ENCODE data around the gene KCNJ4.

Gene KCNJ4

GRCh38 chr22:38452373-38453065, 2.5 kb downstream of the KCNJ4 start:
- DNase-seq (ENCODE audit: low read depth), result no peak

- DNase-seq (ENCODE audit: low read depth), result no peak
Observed at GRCh38 chr22:38451864-38452263, 3.1 kb downstream of the KCNJ4 start.

DNA sequence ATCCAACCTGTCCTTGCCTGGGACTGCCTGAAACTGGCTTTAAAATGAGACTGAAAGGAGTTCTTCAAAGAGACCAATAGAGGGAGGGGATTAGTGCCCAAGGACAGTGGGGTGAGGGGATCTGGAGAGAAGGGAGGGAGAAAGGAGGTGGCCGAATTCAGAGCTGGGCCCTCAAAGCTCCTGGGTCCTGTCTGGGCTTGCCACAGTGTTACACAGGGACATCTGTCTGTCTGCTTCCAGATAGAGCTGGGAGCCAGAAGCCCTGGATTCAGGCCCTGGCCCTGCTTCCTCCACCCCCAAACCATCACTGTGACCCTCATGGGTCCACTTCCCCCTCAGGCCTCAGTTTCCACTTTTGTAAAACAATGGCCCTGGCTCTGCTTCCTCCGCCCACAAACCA, 3.6 kb downstream of the KCNJ4 start:
- DNase-seq (ENCODE audit: low read depth), result no peak

GRCh38 chr22:38450234-38450797, 4.7 kb downstream of the KCNJ4 start:
- DNase-seq (ENCODE audit: low read depth), result no peak

DNA sequence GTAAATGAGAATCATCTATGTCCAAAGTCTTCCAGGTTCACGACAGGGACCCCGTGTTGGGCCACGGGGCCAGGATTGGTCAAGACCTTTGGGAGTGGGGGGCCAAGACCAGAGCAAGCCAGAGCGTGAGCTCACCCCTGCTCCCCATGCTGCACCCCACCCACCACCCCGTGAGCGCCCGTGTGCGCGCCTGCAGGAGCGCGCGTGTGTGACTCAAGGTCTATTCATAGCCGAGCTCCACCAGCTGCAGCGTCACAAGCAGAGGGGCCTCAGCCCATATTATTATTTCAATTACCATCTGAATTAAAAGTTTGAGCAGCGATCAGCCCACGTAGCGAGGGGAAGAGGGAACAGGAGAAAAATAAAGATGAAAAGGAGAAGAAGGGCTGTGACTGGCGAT, 5.2 kb downstream of the KCNJ4 start:
- no peak for DNase-seq (ENCODE audit: low read depth)

- DNase-seq (ENCODE audit: low read depth), result no peak
Observed at GRCh38 chr22:38448945-38449745, 5.9 kb downstream of the KCNJ4 start.

GRCh38 chr22:38446018-38446601, 8.9 kb downstream of the KCNJ4 start:
- no peak for DNase-seq (ENCODE audit: low read depth)

GRCh38 chr22:38444783-38445182, 10.2 kb downstream of the KCNJ4 start:
- no peak for DNase-seq (ENCODE audit: low read depth)

DNA sequence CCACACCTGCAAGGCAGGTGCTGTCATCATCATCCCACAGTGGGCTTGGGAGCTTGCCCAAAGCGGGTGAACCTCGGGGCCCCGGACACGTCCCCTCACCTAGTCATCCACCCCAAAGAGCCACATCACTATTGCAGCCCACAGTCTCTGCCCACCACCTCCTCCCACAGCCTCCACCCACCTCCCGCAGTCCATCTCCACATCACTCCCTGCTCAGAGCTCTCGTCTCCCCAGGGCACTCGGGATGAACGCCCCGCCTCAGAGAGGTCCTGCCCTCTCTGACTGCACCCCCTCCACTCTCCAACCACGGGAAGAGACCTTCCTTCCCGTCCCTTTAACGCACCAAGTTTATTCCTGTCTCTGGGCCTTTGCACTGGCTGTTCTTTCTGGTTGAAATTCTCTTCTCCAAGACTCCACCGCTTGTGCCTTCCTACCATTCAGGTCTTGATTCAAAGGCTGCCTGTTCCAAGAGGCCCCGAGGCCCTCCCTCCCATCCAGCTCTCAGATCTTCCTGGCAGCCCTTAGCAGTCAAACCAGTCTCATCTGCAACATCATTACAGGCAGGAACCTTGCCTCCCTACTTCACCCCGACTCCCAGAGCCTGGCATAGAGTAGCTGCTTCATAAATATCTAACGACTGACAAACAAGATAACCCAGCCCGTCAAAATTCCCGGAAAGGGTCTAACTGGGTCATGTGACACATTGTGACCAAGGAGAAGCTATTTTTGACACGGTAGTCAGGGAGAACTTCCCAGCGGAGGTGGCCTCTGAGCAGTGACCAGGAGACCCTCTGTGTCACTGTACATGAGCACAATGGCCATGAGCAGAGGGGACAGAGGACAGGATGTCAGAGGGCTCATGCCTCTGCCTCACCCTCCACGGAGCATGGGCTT, 11.1 kb downstream of the KCNJ4 start:
- no peak for DNase-seq (ENCODE audit: low read depth)

DNA sequence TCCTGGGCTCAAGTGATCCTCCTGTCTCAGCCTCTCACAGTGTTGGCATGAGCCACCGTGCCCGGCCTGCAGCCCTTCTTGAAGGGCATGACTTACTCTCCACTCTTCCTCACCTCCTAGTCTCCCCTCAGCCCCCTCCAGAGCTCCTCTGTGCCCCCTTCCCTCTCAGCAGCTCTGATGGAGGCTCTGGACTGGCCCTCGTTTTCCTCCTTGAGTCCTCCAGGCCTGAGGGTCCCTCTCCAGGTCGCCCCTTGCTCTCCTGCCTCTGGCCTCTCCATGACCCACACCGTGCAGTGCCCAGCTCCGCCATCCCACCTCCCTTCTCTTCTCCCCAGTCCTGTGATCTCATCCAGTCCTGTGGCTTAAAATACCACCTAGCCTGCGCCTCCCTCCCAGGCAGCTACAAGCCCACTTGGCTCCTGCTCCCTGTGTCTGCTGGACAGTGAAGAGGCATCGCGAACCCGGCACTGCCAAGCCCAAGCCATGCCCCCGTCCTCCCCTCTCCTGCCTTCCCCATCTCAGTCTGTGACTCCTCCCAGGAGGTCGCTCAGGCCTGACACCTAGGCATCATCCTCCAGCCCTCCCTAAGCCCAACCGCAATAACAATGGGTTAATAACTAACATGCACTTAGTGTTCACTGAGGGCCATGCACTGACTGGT, 11.9 kb downstream of the KCNJ4 start:
- DNase-seq (ENCODE audit: low read depth), result no peak

DNA sequence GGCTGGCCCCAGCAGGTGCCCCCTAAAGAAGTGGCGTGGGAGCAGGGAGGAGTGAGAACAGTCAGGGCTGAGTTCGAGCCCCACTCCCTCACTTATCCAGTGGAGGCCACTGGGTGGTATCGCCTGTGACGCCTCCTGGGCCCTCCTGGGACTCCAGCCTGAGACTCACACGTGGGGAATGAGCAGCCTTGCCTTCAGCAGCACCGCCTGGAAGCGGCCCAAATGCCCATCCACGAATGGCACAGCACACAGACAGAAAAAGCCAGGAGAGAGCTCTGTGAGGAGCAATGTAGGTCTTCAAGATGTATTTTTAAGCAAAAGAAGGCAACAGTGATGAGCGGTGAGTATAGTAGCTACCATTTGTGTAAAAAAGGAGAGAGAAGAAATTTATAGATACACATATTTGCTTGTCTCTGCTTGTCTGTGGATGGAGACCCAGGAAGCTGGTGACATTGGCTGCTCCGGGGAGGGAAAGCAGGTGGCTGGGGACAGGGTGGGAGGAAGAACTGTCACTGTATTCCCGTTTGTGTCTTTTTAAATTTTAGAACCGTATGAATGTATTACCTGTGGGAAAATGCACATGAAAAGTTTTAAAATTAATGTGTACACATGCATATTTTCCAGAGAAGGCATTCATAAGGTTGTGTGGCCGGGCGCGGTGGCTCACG, 13.2 kb downstream of the KCNJ4 start:
- no peak for DNase-seq (ENCODE audit: low read depth)

DNA sequence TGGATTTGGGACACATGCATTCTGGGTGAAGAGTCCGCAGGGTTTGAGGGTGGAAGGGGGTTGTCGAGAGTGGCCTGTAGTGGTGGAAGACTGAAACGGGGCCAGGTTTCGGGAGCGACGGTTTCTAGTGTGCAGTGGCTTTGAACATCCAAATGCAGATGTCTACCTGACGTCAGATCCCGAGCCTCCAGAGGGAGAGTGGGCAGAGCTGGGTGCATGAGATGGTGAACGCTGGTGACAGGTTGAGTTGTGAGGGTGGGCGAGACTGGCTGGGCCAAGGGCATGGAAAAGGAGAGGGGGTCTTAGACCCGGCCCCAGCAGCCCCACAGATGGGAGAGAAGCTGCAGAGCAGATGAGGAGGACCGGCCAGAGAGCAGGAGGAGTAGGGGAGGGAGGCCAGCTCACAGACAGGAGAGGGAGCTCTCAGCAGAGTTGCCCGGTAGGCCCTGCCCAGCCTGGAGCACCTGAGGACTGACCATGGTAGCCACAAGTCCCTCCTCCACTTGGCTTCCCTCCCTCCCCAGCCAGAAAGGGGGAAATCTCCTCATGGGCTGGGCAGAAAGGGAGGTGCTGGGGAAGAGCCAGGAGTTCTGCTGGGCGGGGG, 14.2 kb downstream of the KCNJ4 start:
- DNase-seq (ENCODE audit: low read depth), result no peak

DNA sequence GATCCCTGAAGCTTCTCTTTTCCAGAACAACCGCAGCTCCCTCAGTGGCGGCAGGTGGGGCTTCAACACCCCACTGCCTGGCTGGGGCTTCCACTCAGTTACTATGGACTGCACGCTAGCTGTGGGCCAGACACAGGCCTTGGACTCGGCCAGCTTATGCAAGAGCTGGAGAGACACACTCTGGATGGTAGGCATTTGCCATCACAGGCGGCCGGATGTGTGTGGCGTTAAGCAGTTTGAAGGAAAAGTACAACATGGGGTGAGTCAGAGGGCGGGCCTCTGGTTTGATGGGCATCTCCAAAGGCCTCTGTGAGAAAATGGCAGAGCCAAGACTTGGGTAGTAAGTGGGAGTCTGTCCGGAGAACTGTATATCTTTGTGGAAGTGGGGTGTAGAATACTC, 17.6 kb downstream of the KCNJ4 start:
- DNase-seq (ENCODE audit: low read depth), result no peak

- no peak for DNase-seq (ENCODE audit: low read depth)
Observed at GRCh38 chr22:38436629-38437395, 18.2 kb downstream of the KCNJ4 start.

- no peak for DNase-seq (ENCODE audit: low read depth)
Observed at GRCh38 chr22:38435965-38436364, 19.0 kb downstream of the KCNJ4 start.

- DNase-seq (ENCODE audit: low read depth), result no peak
Observed at GRCh38 chr22:38435010-38435409, 20.0 kb downstream of the KCNJ4 start.

DNA sequence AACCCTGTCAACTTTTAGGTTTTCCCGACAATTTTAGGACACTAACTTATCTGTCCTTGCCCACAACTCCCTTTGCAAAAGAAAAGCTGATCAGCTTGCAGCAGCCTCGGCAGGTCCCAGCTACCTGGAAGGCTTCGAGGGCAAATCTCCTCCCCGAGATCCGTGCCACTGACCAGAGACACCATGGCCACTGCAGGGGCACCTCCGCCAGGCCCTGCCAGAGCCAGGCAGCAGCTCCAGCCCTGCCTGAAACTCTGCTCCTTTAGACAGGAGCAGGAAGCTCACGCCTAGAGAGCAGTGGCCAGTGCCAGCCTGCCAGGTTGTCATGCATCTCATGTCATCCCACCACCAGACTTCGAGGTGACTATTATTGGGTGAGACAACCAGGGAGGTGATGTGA, 21.1 kb downstream of the KCNJ4 start:
- DNase-seq (ENCODE audit: low read depth), result no peak

- no peak for DNase-seq (ENCODE audit: low read depth)
Observed at GRCh38 chr22:38432264-38432663, 22.7 kb downstream of the KCNJ4 start.

- no peak for DNase-seq (ENCODE audit: low read depth)
Observed at GRCh38 chr22:38431266-38432010, 23.6 kb downstream of the KCNJ4 start.
